Measurements from ENCODE around the gene RCAN1. TPM values are rescaled to one million over a fixed set of nuclear protein-coding genes. Genes with fewer than 3 reads are reported as not detected.
"Not testable (repeated sequence)": the region's sequence is repeated elsewhere in the genome, so short reads cannot be mapped to it uniquely, and the experiment has no call there.

RCAN1 gene
- total RNA-seq, 1 experiment from 2014 or later: 14.4 TPM

GRCh38 chr21:34504595-34504994, 110.3 kb downstream of the RCAN1 start:
- in situ Hi-C loops (cut with HindIII; ENCODE audit: low sequenced_read_pairs): no loop called here
- no peak for DNase-seq (ENCODE audit: low spot score)

GRCh38 chr21:34502480-34503106, 112.3 kb downstream of the RCAN1 start:
- no peak for DNase-seq (ENCODE audit: low spot score)
- in situ Hi-C loops (cut with HindIII; ENCODE audit: low sequenced_read_pairs): no loop called here

GRCh38 chr21:34501716-34502115, 113.2 kb downstream of the RCAN1 start:
- in situ Hi-C loops (cut with HindIII; ENCODE audit: low sequenced_read_pairs): no loop called here
- DNase-seq (ENCODE audit: low spot score): no peak

- in situ Hi-C loops (cut with HindIII; ENCODE audit: low sequenced_read_pairs): no loop called here
- no peak for DNase-seq (ENCODE audit: low spot score)
These were observed 114.7 kb downstream of the RCAN1 start for GRCh38 chr21:34500191-34500590.

GRCh38 chr21:34499116-34499515, 115.8 kb downstream of the RCAN1 start:
- no peak for DNase-seq (ENCODE audit: low spot score)
- in situ Hi-C loops (cut with HindIII; ENCODE audit: low sequenced_read_pairs): no loop called here

GRCh38 chr21:34498623-34499022, 116.3 kb downstream of the RCAN1 start:
- DNase-seq (ENCODE audit: low spot score): no peak
- in situ Hi-C loops (cut with HindIII; ENCODE audit: low sequenced_read_pairs): no loop called here

GRCh38 chr21:34483854-34484253, 131.1 kb downstream of the RCAN1 start:
- in situ Hi-C loops (cut with HindIII; ENCODE audit: low sequenced_read_pairs); DNase-seq (ENCODE audit: low spot score): not testable (repeated sequence)

- in situ Hi-C loops (cut with HindIII; ENCODE audit: low sequenced_read_pairs); DNase-seq (ENCODE audit: low spot score): not testable (repeated sequence)
These were observed 131.5 kb downstream of the RCAN1 start for GRCh38 chr21:34483435-34483834.

- in situ Hi-C loops (cut with HindIII; ENCODE audit: low sequenced_read_pairs); DNase-seq (ENCODE audit: low spot score): not testable (repeated sequence)
These were observed 147.6 kb downstream of the RCAN1 start for GRCh38 chr21:34467333-34467732.

Other genes starting within 250 kb of the RCAN1 start
- gene SMIM11, start 239.6 kb downstream of the RCAN1 start, total RNA-seq (2014; rRNA removed; shearing (Covaris generic)): 4.4 TPM in 1 of 2 replicates, not detected in the other
- gene SMIM34, start 191.2 kb downstream of the RCAN1 start, total RNA-seq (2014; rRNA removed; shearing (Covaris generic)): 0.68 TPM in 1 of 2 replicates, not detected in the other
- gene KCNE1, start 102.9 kb downstream of the RCAN1 start, total RNA-seq (2014; rRNA removed; shearing (Covaris generic)): 0.14 and 0.18 TPM in 2 replicates
- not detected in 2 replicates for gene CLIC6, start 53.9 kb upstream of the RCAN1 start, total RNA-seq (2014; rRNA removed; shearing (Covaris generic))